Right atrium auricular region (tissue), 2 donors: ENCODE data around the gene KRTAP10-7. TPM values are rescaled to one million over a fixed set of nuclear protein-coding genes. Genes with fewer than 3 reads are reported as not detected.

Experiments
- DNase-seq: peaks from one replicate; pipeline ENCODE4 v3.0.0-alpha.2; 2019; ENCODE audit warnings: low spot score
- H3K27ac ChIP-seq, 2 donors: fragments of 200-600 bp; sonication (generic); 1 replicate in 1 of 2; 2 replicates in 1 of 2; pipeline ENCODE4 v1.5.1; 2016 to 2019
- H3K27me3 ChIP-seq, 2 donors: fragments of 200-600 bp; sonication (generic); one replicate each; pipeline versions ENCODE4 v1.5.1 to v1.6.0; 2017 to 2019
- H3K36me3 ChIP-seq: fragments of 200-600 bp; sonication (generic); one replicate; pipeline ENCODE4 v1.5.1; 2016
- H3K4me1 ChIP-seq, 2 donors: fragments of 200-600 bp; sonication (generic); one replicate each; pipeline versions ENCODE4 v1.5.1 to v1.6.0; 2017 to 2019
- H3K4me3 ChIP-seq, 2 donors: fragments of 200-600 bp; sonication (generic); 1 replicate in 1 of 2; 2 replicates in 1 of 2; pipeline ENCODE4 v1.5.1; 2017 to 2019; ENCODE audit warnings: mild to moderate bottlenecking in 1 of 2, moderate library complexity in 1 of 2
- H3K9me3 ChIP-seq, 2 donors: fragments of 200-600 bp; sonication (generic); one replicate each; pipeline ENCODE4 v1.5.1; 2019
- CTCF ChIP-seq, 2 donors: fragments of 200-600 bp; sonication (generic); IDR thresholded peaks; one replicate each; pipeline ENCODE4 v1.5.1; 2019; ENCODE audit warnings: antibody characterized with exemption in 2 of 2
- total RNA-seq, 2 donors: library from RNA; depleted of rRNA; stranded (reverse); fragments of >200 nt; gene quantifications; one replicate each; pipeline ENCODE4 v1.1.0, GENCODE V29; 2016

Gene KRTAP10-7
- total RNA-seq, 2 donors from 2014 or later = not detected

- no peaks in the 10 kb centered on the region for H3K4me1 ChIP-seq
- H3K27ac ChIP-seq = no peak overlapping the region
- H3K36me3 ChIP-seq = no peaks in the 10 kb centered on the region
- TF ChIP-seq CTCF (IDR thresholded peaks at IDR 0.05) = no peak
- no peaks in the 10 kb centered on the region for H3K27me3 ChIP-seq
- DNase-seq = peak; percentile 36
- H3K9me3 ChIP-seq = peaks cover 0 to 11% of the 10 kb centered on the region in 2 donors
- H3K4me3 ChIP-seq = no peak overlapping the region
Measured at GRCh38 chr21:44649521-44650100, 49.2 kb downstream of the KRTAP10-7 start.

DNA sequence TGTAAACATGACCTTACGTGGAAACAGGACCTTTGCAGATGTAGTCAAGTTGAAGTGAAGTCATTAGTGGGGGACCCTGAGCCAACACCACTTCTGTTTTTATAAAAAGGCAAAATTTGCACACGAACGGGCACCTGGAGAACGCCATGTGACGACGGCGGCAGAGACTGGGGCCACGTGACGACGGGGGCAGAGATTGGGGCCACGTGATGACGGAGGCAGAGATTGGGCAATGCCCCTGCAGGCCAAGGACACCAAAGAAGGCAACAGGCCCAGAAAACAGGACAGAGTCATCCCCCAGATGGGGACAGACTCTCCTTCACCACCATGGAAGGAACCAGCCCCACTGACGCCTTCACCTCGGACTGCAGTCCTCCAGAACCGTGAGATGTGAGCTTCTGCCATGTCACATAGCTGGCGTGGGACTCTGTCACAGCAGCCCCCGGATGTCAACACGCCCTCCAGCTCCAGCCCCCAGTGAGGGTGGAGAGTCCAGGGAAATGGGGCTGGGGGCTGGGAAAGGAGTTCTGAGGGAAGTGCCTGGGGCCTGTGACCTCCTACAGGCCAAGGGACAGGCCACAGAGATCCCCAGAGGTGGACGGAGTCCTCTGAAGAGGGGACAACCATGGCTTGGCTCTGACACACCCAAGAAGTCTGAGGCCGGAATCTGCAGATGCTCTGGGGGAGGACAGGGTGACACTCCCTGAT, 50.0 kb downstream of the KRTAP10-7 start:
- DNase-seq = no peak

DNA sequence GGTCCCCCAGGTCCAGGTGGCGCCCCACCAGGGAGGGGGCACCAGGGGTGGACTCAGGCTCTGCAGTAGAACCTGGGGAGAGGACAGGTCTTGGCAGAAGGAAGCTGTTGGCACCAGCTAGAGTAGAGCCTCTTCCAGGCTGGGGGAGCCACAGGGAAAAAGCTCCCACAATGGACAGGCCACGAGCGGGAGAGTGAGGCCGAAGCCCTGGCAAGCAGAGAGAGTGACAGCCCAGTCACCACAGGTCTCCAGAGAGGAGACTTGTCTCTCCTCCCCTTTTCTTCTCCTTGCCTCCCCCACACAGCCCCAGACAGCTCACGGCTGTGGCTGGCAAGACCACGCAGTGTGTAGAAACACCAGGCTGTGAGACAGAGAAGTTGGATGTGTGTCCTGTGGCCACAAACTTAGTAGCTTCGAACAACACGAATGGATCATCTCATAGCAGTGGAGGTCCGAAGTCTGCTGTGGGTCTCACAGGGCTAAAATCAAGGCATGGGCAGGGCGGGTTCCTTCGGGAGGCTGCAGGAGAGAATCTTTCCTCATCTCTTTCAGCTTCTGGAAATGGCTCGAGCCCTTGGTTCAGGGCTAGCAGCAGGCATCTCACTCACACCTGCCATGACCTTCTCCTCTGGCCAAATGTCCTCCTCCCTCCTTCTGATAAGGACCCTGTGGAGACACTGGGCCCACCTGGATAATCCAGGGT, 50.7 kb downstream of the KRTAP10-7 start:
- no peaks in the 10 kb centered on the region for H3K4me1 ChIP-seq
- H3K36me3 ChIP-seq = no peaks in the 10 kb centered on the region
- no peaks in the 10 kb centered on the region for H3K27me3 ChIP-seq
- DNase-seq = peak; percentile 28
- H3K4me3 ChIP-seq = no peak overlapping the region
- H3K27ac ChIP-seq = no peak overlapping the region
- peaks cover 0 to 1% of the 10 kb centered on the region in 2 donors for H3K9me3 ChIP-seq
- TF ChIP-seq CTCF (IDR thresholded peaks at IDR 0.05) = no peak

More for the DNA sequence above, 50.0 kb downstream of the KRTAP10-7 start:
- peaks cover 0 to 3% of the 10 kb centered on the region in 2 donors for H3K9me3 ChIP-seq
- no peak for TF ChIP-seq CTCF (IDR thresholded peaks at IDR 0.05)
- no peaks in the 10 kb centered on the region for H3K27me3 ChIP-seq
- H3K4me3 ChIP-seq = no peak overlapping the region
- no peak overlapping the region for H3K27ac ChIP-seq
- no peaks in the 10 kb centered on the region for H3K4me1 ChIP-seq
- H3K36me3 ChIP-seq = no peaks in the 10 kb centered on the region

Other genes with a start within 250 kb of the KRTAP10-7 start
- gene TRPM2, start 247.0 kb upstream of the KRTAP10-7 start, total RNA-seq = under 1 TPM; 0.75 to 0.89 TPM
- 1 to 10 TPM; 1.1 to 1.7 TPM for gene LRRC3, start 145.1 kb upstream of the KRTAP10-7 start, total RNA-seq
- not detected for gene KRTAP10-1, start 60.4 kb upstream of the KRTAP10-7 start, total RNA-seq
- gene KRTAP10-2, start 49.1 kb upstream of the KRTAP10-7 start, total RNA-seq = not detected
- gene KRTAP10-3, start 41.8 kb upstream of the KRTAP10-7 start, total RNA-seq = not detected
- gene KRTAP10-4, start 26.9 kb upstream of the KRTAP10-7 start, total RNA-seq = not detected
- gene KRTAP10-5, start 20.0 kb upstream of the KRTAP10-7 start, total RNA-seq = not detected
- not detected for gene KRTAP10-6, start 8.1 kb upstream of the KRTAP10-7 start, total RNA-seq
- not detected for gene KRTAP10-8, start 11.5 kb downstream of the KRTAP10-7 start, total RNA-seq
- gene KRTAP10-9, start 26.5 kb downstream of the KRTAP10-7 start, total RNA-seq = not detected
- not detected for gene KRTAP10-10, start 36.8 kb downstream of the KRTAP10-7 start, total RNA-seq
- not detected for gene KRTAP10-11, start 45.8 kb downstream of the KRTAP10-7 start, total RNA-seq
- not detected for gene KRTAP12-4, start 54.1 kb downstream of the KRTAP10-7 start, total RNA-seq
- gene KRTAP12-3, start 57.3 kb downstream of the KRTAP10-7 start, total RNA-seq = not detected
- not detected for gene KRTAP12-2, start 66.3 kb downstream of the KRTAP10-7 start, total RNA-seq
- not detected for gene KRTAP12-1, start 81.6 kb downstream of the KRTAP10-7 start, total RNA-seq
- gene KRTAP10-12, start 96.6 kb downstream of the KRTAP10-7 start, total RNA-seq = not detected
- not detected for gene TSPEAR, start 111.0 kb downstream of the KRTAP10-7 start, total RNA-seq
- gene UBE2G2, start 201.2 kb downstream of the KRTAP10-7 start, total RNA-seq = 10 to 100 TPM; 47.5 to 52.5 TPM
- 10 to 100 TPM; 59.7 to 74.1 TPM for gene SUMO3, start 217.5 kb downstream of the KRTAP10-7 start, total RNA-seq